ENCODE measurements around the gene USP35. TPM values are rescaled to one million over a fixed set of nuclear protein-coding genes. Genes with fewer than 3 reads are reported as not detected.
A peak's percentile ranks its signal among the peaks of the same experiment; 100 is the strongest.
"Not testable (repeated sequence)": the region's sequence is repeated elsewhere in the genome, so short reads cannot be mapped to it uniquely, and the experiment has no call there.

The USP35 gene
- total RNA-seq, 1 donor from 2014 or later = 5.8 TPM

DNA sequence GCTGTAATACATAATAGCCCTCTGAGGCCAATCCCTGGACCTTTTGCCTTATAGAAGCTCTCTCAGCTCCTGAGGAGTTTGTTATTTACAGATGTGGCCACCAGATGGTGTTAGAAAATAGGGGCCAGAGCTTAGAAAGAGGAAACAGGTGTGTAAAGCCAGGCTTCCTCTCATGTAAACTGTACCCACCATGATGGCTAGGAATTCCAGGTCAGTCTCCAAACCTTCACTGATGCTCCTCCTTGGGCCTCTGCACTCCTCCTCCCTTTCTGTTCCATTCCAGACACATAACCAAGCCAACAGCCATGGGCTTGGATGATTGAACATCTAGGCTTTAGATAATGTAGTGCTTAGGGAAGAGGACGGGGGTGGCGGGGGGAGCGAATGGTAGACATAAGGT, 39.7 kb downstream of the USP35 start:
- DNase-seq = no peak
- TF ChIP-seq, protein P1, sequence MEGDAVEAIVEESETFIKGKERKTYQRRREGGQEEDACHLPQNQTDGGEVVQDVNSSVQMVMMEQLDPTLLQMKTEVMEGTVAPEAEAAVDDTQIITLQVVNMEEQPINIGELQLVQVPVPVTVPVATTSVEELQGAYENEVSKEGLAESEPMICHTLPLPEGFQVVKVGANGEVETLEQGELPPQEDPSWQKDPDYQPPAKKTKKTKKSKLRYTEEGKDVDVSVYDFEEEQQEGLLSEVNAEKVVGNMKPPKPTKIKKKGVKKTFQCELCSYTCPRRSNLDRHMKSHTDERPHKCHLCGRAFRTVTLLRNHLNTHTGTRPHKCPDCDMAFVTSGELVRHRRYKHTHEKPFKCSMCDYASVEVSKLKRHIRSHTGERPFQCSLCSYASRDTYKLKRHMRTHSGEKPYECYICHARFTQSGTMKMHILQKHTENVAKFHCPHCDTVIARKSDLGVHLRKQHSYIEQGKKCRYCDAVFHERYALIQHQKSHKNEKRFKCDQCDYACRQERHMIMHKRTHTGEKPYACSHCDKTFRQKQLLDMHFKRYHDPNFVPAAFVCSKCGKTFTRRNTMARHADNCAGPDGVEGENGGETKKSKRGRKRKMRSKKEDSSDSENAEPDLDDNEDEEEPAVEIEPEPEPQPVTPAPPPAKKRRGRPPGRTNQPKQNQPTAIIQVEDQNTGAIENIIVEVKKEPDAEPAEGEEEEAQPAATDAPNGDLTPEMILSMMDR (IDR thresholded peaks at IDR 0.05; ENCODE audit: borderline replicate concordance) = peak; percentile 75
- peaks cover 27% of the 10 kb centered on the region for H3K36me3 ChIP-seq
- H3K27ac ChIP-seq (replicated peaks) = no peak overlapping the region
- peaks cover 49% of the 10 kb centered on the region for H3K4me1 ChIP-seq
- intact Hi-C loops (cut with micrococcal nuclease) = loop anchor here (5.0 to 10.0 kb wide), 2 partner anchors 194 to 336 kb away; no protein-coding TSS in a partner anchor
- no peaks in the 10 kb centered on the region for H3K9me3 ChIP-seq (replicated peaks)
- H3K27me3 ChIP-seq (ENCODE audit: low read depth) = no peaks in the 10 kb centered on the region
- H3K4me3 ChIP-seq = no peak overlapping the region

DNA sequence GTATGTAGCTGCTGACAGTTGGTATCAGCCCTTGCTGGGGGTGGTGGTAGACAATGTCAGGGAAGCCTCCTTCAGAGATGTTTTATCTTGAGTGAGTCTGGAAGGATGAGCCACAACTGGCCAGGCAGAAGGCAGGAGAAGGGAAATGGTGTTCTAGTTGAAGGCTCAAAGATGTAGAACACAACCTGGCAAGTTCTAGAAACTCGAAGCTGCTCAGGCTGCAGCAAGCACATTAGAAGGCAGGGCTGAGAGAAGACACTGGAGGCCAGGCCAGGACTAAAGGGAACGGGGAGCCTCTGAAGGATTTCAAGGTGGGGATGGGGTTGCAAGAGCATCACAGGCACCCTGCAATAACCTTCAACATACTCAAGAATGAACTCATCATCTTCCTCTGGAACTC, 40.4 kb downstream of the USP35 start:
- Histone ChIP-seq H3K36me3 (peaks cover 21% of the 10 kb centered on the region), H3K9me3 (replicated peaks) (no peaks in the 10 kb centered on the region), H3K27me3 (ENCODE audit: low read depth) (no peaks in the 10 kb centered on the region), H3K4me1 (peaks cover 49% of the 10 kb centered on the region), H3K27ac (replicated peaks) (peak overlapping the region; percentile 54), H3K4me3 (no peak overlapping the region)
- TF ChIP-seq, protein P1 (IDR thresholded peaks at IDR 0.05; ENCODE audit: borderline replicate concordance) = no peak
- no peak for DNase-seq
- intact Hi-C loops (cut with micrococcal nuclease) = loop anchor here (5.0 to 10.0 kb wide), 2 partner anchors 193 to 336 kb away; no protein-coding TSS in a partner anchor

DNA sequence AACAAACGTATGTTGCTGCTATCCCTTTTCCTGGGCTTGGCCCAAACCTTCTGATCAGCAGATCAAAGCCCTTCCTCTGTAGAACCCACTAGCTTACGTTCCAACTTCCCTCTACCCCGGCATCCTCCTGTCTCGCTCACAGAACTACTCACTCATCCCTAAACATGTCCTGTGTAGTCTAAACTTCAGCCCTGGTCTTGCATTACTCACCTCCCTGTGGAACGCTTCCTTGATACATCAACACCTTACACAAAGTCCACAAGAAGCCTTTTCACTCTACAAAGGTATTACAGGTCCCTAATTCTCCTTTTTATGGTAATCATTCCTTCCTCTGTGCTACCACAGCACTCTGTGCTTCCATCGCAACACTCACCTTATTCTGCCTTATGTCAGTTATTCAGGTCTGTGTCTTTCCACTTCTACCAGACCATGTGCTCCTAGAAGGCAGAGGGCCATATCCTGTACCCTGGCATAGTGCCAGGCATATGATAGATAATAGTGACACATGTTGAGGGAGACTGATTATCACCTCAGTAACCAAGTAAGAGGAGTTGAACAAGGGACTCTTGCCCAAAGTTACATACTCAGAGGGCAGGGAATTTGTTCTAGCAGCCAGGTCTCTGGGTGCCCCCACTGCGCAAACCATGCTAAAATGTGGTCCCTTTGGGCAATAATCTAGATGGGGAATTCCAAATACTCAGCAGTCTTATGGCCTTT, 41.6 kb downstream of the USP35 start:
- no peaks in the 10 kb centered on the region for H3K27me3 ChIP-seq (ENCODE audit: low read depth)
- TF ChIP-seq, protein P1 (IDR thresholded peaks at IDR 0.05; ENCODE audit: borderline replicate concordance) = no peak
- H3K9me3 ChIP-seq (replicated peaks) = no peaks in the 10 kb centered on the region
- H3K27ac ChIP-seq (replicated peaks) = peak overlapping the region; percentile 54
- intact Hi-C loops (cut with micrococcal nuclease) = no loop called here
- H3K4me1 ChIP-seq = peaks cover 49% of the 10 kb centered on the region
- peaks cover 9% of the 10 kb centered on the region for H3K36me3 ChIP-seq
- no peak overlapping the region for H3K4me3 ChIP-seq
- no peak for DNase-seq

DNA sequence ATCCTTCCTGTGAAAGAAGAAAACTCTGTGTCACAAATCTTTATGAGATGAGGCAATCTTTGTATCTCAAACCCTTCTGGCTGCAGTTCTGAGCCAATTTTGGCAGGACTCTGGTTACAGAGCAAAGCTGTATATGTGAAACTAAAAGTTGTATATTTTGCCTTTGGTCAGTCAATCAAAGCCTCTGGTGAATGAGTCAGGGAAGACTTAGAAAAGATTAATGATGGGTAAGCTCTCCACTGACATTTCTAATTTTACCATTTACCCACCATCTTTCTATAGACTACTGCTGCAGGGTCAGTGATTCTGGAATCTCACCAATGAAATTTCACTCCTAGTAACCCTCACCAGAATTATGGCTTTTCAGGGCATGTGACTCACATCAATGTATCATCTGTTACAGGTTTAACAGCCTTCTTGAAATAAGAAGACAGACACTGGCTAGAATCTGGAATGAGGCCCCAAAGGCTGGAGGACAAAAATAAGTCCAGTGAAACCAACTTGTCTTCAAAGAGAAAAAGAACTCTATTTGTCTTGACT, 43.3 kb downstream of the USP35 start:
- intact Hi-C loops (cut with micrococcal nuclease) = no loop called here
- no peak overlapping the region for H3K4me3 ChIP-seq
- TF ChIP-seq, protein P1 (IDR thresholded peaks at IDR 0.05; ENCODE audit: borderline replicate concordance) = no peak
- no peaks in the 10 kb centered on the region for H3K9me3 ChIP-seq (replicated peaks)
- no peak for DNase-seq
- no peaks in the 10 kb centered on the region for H3K27me3 ChIP-seq (ENCODE audit: low read depth)
- peak overlapping the region; percentile 30 for H3K27ac ChIP-seq (replicated peaks)
- H3K36me3 ChIP-seq = no peaks in the 10 kb centered on the region
- peaks cover 49% of the 10 kb centered on the region for H3K4me1 ChIP-seq

DNA sequence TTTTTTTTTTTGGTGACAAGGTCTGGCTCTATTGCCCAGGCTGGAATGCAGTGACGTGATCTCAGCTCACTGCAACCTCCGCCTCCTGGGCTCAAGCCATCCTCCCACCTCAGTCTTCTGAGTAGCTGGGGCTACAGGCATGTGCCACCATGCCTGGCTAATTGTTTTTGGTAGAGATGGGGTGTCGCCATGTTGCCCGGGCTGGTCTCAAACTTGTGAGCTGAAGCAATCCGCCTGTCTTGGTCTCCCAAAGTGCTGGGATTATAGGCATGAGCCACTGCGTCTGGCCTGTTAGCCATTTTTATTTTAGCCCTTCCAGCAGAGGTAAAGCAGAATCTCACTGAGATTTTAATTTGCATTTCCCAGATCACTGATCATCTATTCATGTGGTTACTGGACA, 44.3 kb downstream of the USP35 start:
- DNase-seq; H3K27me3 ChIP-seq (ENCODE audit: low read depth); intact Hi-C loops (cut with micrococcal nuclease); H3K4me3 ChIP-seq; H3K27ac ChIP-seq (replicated peaks); H3K9me3 ChIP-seq (replicated peaks); H3K36me3 ChIP-seq: not testable (repeated sequence)
- peaks cover 49% of the 10 kb centered on the region for H3K4me1 ChIP-seq

DNA sequence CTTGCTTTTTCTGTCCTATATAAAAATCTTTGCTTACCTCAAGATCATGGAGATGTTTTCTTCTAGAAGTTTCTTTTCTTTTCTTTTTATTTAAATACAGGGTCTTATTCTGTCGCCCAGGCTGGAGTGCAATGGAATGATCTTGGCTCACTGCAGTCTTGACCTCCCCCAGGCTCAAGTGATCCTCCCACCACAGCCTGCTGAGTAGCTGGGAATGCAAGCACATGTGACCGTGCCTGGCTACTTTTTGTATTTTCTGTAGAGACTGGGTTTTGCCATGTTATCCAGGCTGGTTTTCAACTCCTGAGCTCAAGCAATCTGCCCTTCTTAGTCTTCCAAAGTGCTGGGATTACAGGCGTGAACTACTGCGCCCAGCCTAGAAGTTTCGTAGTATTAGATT, 45.3 kb downstream of the USP35 start:
- H3K4me3 ChIP-seq = no peak overlapping the region
- intact Hi-C loops (cut with micrococcal nuclease) = no loop called here
- H3K4me1 ChIP-seq = peaks cover 39% of the 10 kb centered on the region
- TF ChIP-seq, protein P1 (IDR thresholded peaks at IDR 0.05; ENCODE audit: borderline replicate concordance) = no peak
- H3K9me3 ChIP-seq (replicated peaks) = no peaks in the 10 kb centered on the region
- H3K27me3 ChIP-seq (ENCODE audit: low read depth) = no peaks in the 10 kb centered on the region
- H3K36me3 ChIP-seq = no peaks in the 10 kb centered on the region
- no peak overlapping the region for H3K27ac ChIP-seq (replicated peaks)
- no peak for DNase-seq

Measured in left ventricle myocardium inferior (tissue), 1 donor.